Mucosa of stomach (tissue), 1 donor: ENCODE results near the gene ATOX1.
A peak's percentile ranks its signal among the peaks of the same experiment; 100 is the strongest.
"Not testable (repeated sequence)": the region's sequence is repeated elsewhere in the genome, so short reads cannot be mapped to it uniquely, and the experiment has no call there.

ENCODE experiments used
- H3K27me3 ChIP-seq: one replicate; pipeline ENCODE4 v1.7.0; 2013; ENCODE audit warnings: mild to moderate bottlenecking, low read length; ENCODE audit not compliant: control insufficient read depth, insufficient read depth
- H3K36me3 ChIP-seq: one replicate; pipeline ENCODE4 v1.7.0; 2013; ENCODE audit warnings: low read length; ENCODE audit not compliant: control insufficient read depth, insufficient read depth
- H3K4me1 ChIP-seq: one replicate; pipeline ENCODE4 v1.7.0; 2013; ENCODE audit warnings: mild to moderate bottlenecking, low read length; ENCODE audit not compliant: control insufficient read depth, insufficient read depth
- H3K4me3 ChIP-seq: one replicate; pipeline ENCODE4 v1.7.0; 2013; ENCODE audit warnings: low read length
- H3K9ac ChIP-seq: one replicate; pipeline ENCODE4 v1.7.0; 2013; ENCODE audit warnings: mild to moderate bottlenecking, low read length, moderate library complexity
- H3K9me3 ChIP-seq: one replicate; pipeline ENCODE4 v1.7.0; 2013; ENCODE audit warnings: mild to moderate bottlenecking, low read length, moderate library complexity; ENCODE audit not compliant: control insufficient read depth
- donor health status: Pancreatic carcinoma.

Gene ATOX1

DNA sequence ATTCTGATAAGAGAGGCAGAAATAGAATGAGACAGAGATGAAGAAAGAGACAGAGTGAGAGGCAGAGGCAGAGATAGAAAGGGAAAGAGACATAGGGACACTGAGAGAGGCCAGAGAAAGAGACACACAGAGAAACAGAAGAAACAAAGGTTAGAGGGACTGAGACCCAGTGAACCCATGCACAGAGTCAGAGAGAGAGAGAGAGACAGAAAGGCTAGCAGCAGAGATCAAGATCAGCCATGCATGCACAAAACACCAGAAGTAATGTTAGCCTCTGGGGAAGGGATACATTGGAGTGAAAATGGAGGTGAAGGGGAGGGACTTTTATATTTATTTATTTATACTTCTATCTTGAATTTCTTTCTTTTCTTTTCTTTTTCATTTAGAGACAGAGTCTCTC lies 57.6 kb downstream of the ATOX1 start:
- Histone ChIP-seq H3K9ac (no peak overlapping the region), H3K9me3 (no peaks in the 10 kb centered on the region), H3K36me3 (no peaks in the 10 kb centered on the region), H3K4me3 (no peak overlapping the region), H3K4me1 (peaks cover 11% of the 10 kb centered on the region), H3K27me3 (no peaks in the 10 kb centered on the region)

- Histone ChIP-seq H3K4me3 (no peak overlapping the region), H3K9me3 (no peaks in the 10 kb centered on the region), H3K36me3 (no peaks in the 10 kb centered on the region), H3K27me3 (no peaks in the 10 kb centered on the region), H3K9ac (no peak overlapping the region), H3K4me1 (peaks cover 11% of the 10 kb centered on the region)
Measured at GRCh38 chr5:151700296-151700695, 58.1 kb downstream of the ATOX1 start.

DNA sequence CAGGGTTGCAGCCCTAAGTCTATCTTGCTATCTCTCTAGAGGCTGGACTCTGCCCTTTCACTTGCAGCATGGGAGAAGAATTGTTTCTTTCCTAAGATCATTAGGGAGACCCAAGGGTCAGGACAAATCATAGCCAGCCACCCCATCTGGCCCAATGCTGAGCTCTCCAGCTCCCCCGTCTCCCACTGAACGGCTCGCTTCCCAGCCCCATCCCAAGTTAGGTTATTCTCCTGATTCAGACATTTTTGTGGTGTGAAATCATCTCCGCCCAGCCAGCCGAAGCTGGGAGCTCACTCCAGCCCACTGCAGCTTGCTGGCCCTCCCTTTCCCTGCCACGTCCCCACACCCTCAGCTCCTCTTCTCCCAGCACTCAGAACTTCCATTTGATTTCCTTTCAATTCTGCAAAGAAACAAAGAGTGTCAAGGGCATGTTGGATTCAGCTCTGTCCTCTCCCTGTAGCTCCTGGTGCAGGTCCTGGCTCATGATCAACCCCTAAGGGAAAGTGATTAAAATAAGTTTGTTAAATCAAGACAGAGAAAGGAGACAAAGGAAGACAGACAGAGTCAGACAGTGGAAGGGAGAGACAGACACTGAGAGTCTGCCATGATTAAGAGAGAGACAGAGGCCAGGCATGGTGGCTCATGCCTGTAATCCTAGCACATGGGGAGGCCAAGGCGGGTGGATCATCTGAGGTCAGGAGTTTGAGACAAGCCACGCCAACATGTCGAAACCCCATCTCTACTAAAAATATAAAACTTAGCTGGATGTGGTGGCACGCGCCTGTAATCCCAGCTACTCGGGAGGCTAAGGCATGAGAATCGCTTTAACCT lies 59.1 kb downstream of the ATOX1 start:
- Histone ChIP-seq H3K4me3 (no peak overlapping the region), H3K4me1 (peaks cover 11% of the 10 kb centered on the region), H3K9me3 (no peaks in the 10 kb centered on the region), H3K36me3 (no peaks in the 10 kb centered on the region), H3K9ac (peak overlapping the region; percentile 22), H3K27me3 (no peaks in the 10 kb centered on the region)

DNA sequence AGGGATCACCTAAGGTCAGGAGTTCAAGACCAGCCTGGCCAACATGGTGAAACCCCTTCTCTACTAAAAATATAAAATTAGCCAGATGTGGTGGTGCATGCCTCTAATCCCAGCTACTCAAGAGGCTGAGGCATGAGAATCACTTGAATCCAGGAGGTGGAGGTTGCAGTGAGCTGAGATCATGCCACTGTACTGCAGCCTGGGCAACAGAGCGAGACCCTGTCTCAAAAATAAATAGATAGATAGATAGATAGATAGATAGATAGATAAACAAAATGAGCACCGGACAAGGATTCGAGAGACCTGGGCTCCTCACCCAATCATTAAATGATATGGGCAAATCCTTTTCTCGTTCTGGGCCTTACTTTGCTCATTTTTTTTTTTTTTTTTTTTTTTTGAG lies 60.4 kb downstream of the ATOX1 start:
- H3K4me1 ChIP-seq, result peaks cover 11% of the 10 kb centered on the region

GRCh38 chr5:151697452-151697851 lies 61.0 kb downstream of the ATOX1 start:
- H3K27me3 ChIP-seq, result no peaks in the 10 kb centered on the region
- no peak overlapping the region for H3K9ac ChIP-seq
- no peak overlapping the region for H3K4me3 ChIP-seq
- H3K9me3 ChIP-seq, result no peaks in the 10 kb centered on the region
- peaks cover 11% of the 10 kb centered on the region for H3K4me1 ChIP-seq
- no peaks in the 10 kb centered on the region for H3K36me3 ChIP-seq

More for the DNA sequence above, 60.4 kb downstream of the ATOX1 start:
- not testable (repeated sequence) for H3K36me3 ChIP-seq, H3K9me3 ChIP-seq, H3K27me3 ChIP-seq, H3K4me3 ChIP-seq, H3K9ac ChIP-seq

- Histone ChIP-seq H3K27me3 (no peaks in the 10 kb centered on the region), H3K9ac (peak overlapping the region; percentile 45), H3K4me3 (no peak overlapping the region), H3K4me1 (peaks cover 11% of the 10 kb centered on the region), H3K9me3 (no peaks in the 10 kb centered on the region), H3K36me3 (no peaks in the 10 kb centered on the region)
Measured at GRCh38 chr5:151696470-151697061, 61.9 kb downstream of the ATOX1 start.

DNA sequence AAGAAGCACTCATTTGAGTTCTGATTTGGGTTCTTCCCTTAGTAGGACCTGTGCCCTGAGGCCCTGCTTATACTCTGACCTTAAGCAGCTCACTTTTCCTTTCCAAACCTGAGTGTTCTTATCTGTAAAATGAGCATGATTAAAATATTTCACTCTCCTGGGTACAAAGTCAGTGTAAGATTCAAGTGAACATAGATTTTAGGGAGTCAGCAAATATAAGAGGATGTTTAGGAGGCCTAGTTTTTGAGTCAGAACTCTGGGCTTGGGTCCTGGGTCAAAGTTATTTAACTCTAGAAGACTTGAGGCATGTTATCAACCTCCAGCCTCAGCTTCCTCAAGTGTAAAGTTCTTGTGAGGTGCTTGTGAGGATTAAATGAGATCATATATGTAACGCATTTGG lies 63.0 kb downstream of the ATOX1 start:
- no peaks in the 10 kb centered on the region for H3K9me3 ChIP-seq
- H3K36me3 ChIP-seq, result no peaks in the 10 kb centered on the region
- H3K9ac ChIP-seq, result no peak overlapping the region
- no peaks in the 10 kb centered on the region for H3K27me3 ChIP-seq
- H3K4me3 ChIP-seq, result no peak overlapping the region
- peaks cover 11% of the 10 kb centered on the region for H3K4me1 ChIP-seq

DNA sequence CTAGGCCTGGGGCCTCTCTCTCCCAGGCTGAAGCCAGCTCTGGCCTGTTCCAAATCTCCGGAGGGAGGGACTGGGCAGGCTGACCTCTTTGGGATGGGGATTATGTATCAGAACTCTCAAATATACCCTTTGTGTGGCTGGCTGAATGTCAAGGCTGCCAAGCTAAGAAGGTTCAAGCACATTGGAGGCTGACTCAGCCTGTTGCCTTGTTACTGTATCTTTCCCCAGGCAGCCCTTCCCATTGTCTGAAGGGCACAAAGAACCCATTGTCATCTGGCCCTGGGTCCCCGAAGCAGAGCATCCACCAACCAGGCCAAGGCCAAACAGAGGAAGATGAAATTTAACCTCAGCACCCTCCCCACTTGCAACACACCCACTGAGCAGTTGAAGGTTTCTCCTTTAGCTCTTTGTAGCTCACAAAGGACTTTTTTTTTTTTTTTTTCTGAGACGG lies 64.4 kb downstream of the ATOX1 start:
- H3K4me3 ChIP-seq, result no peak overlapping the region
- H3K9ac ChIP-seq, result no peak overlapping the region
- peaks cover 2% of the 10 kb centered on the region for H3K4me1 ChIP-seq

More for the DNA sequence above, 64.4 kb downstream of the ATOX1 start:
- H3K9me3 ChIP-seq, result no peaks in the 10 kb centered on the region
- no peaks in the 10 kb centered on the region for H3K36me3 ChIP-seq
- H3K27me3 ChIP-seq, result no peaks in the 10 kb centered on the region
